ENCODE measurements around the gene FGF3.
"Not testable (repeated sequence)": the region's sequence is repeated elsewhere in the genome, so short reads cannot be mapped to it uniquely, and the experiment has no call there.

FGF3 gene

DNA sequence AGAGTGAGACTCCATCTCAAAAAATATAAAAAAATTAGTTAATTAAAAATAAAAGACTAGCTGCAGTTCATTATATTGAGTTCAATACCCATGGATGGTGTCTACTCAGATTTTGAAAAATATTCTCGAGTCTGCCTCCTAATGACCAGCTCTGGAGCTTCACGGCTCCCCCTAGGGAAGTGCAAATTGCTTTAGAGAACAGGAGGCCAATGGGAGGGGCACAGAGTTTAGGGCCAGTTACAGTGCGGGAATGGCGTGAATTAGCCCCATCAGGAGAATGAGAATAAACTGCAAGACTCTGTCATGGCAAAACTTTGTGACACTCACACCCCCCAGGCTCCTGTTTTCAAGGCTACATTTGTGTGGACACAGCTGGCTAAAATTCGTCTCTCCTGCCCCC, 48.7 kb downstream of the FGF3 start:
- no peak for DNase-seq (ENCODE audit: low read depth)

DNA sequence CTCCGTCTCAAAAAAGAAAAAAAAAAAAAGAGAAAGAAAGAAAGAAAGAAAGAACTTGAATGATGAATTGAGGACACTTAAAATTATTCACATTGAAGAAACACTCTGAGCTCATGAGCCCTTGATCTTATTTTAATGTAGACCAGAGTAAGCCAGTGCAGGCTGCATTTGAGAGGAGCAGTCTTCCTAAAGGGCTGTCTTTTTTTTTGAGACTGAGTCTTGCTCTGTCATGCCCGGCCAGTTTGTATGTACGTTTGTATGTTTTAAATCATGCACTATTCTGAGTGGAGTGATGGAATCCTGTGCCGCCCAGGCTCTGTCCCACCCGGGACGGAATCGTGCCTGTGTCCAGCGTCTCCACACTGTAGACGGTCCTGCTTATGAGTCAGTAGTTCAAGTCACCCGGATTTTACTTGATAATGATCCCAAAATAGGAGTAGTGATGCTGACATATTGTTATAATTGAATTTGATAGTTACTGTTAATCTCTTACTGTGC, 53.7 kb downstream of the FGF3 start:
- no peak for DNase-seq (ENCODE audit: low read depth)

DNA sequence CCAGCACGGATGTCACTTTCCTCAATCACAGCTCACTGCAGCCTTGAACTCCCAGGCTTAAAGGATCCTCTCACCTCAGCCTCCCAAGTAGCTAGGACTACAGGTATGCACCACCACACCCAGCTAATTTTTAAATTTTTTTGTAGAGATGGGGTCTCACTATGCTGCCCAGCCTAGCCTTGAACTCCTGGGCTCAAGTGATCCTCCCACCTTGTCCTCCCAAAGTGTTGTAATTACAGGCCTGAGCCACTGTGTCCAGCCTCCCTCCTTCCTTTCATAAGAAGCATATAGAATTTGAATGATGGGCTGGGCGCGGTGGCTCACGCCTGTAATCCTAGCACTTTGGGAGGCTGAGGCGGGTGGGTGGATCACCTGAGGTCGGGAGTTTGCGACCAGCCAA, 54.3 kb downstream of the FGF3 start:
- DNase-seq (ENCODE audit: low read depth) = not testable (repeated sequence)

DNA sequence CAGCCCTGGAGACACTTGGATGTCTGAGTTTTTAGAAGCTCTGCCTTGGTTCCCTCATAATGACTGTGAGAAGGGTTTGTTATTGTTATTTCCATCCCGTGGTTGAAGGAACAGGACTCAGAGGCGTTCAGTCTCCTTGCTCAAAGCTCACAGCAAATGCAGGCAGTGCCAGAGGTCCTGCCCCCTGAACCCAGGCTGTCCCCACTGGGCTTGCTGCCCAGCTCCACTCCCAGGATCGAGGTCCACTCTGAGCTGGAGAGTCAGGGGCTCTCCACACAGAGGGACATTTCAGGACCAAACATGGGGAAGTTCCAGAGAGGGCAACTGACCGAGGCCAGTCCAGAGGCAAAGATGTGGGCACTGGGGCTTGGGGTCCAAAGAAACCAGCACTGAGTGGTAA, 58.9 kb downstream of the FGF3 start:
- no peak for DNase-seq (ENCODE audit: low read depth)
